Sigmoid colon (tissue), 7 donors: ENCODE measurements around the gene EMC10. TPM values are rescaled to one million over a fixed set of nuclear protein-coding genes. Genes with fewer than 3 reads are reported as not detected.

Experiments used
- DNase-seq: peaks from one replicate; pipeline ENCODE4 v3.0.0-alpha.2; 2019
- H3K27ac ChIP-seq, 4 donors: fragments of 200-600 bp; sonication (generic); one replicate each; pipeline ENCODE4 v1.5.1; 2016 to 2019; ENCODE audit warnings: mild to moderate bottlenecking in 1 of 4
- H3K27me3 ChIP-seq, 3 donors: fragments of 200-600 bp; sonication (generic); one replicate each; pipeline ENCODE4 v1.5.1; 2019; ENCODE audit warnings: mild to moderate bottlenecking in 1 of 3
- H3K36me3 ChIP-seq, 4 donors: fragments of 200-600 bp; sonication (generic); one replicate each; pipeline ENCODE4 v1.5.1; 2016 to 2019
- H3K4me1 ChIP-seq, 4 donors: fragments of 200-600 bp; sonication (generic); one replicate each; pipeline ENCODE4 v1.5.1; 2017 to 2019
- H3K4me3 ChIP-seq, 4 donors: fragments of 200-600 bp; sonication (generic); one replicate each; pipeline ENCODE4 v1.5.1; 2017 to 2019; ENCODE audit warnings: mild to moderate bottlenecking in 2 of 4, moderate library complexity in 1 of 4
- H3K9me3 ChIP-seq, 4 donors: fragments of 200-600 bp in 3 of 4; sonication (generic) in 3 of 4; one replicate each; pipeline versions ENCODE4 v1.5.1 to v1.6.1; 2013 to 2019
- EP300 ChIP-seq, 4 donors: sonication (generic); formaldehyde crosslinking; IDR thresholded peaks; one replicate each; pipeline ENCODE4 v1.6.1; 2017; ENCODE audit warnings: antibody characterized with exemption in 4 of 4
- POLR2A ChIP-seq, 2 donors: fragments of 450-650 bp; IDR thresholded peaks; one replicate each; pipeline ENCODE4 v1.6.1; 2016; ENCODE audit warnings: antibody characterized with exemption in 2 of 2, mild to moderate bottlenecking in 2 of 2, moderate library complexity in 2 of 2
- POLR2AphosphoS5 ChIP-seq, 4 donors: sonication (generic); formaldehyde crosslinking; IDR thresholded peaks; one replicate each; pipeline ENCODE4 v1.6.1; 2017; ENCODE audit warnings: antibody characterized with exemption in 4 of 4
- WGBS, 2 donors: extraction: QIAGEN DNeasy Blood & Tissue Kit; methylation state at CpG; one replicate each; pipeline ENCODE4 v1.1.7; 2013; 5-methylcytosine and 5-hydroxymethylcytosine counted together
- intact Hi-C: fragments of 100-400 bp; cut with DNase I; formaldehyde crosslinking; loops from one replicate; pipeline ENCODE4 v1.15.1; 2023
- polyA plus RNA-seq, 3 donors: library from polyadenylated mRNA; stranded (reverse); fragments of 200-250 nt; gene quantifications; one replicate each; pipeline ENCODE4 v1.2.3, GENCODE V29; 2013
- total RNA-seq, 4 donors: library from RNA; depleted of rRNA; stranded (reverse); fragments of >200 nt; gene quantifications; one replicate each; pipeline ENCODE4 v1.1.0, GENCODE V29; 2016
- TF ChIP-seq, protein P1 (sequence below), 4 experiments: fragments of 450-650 bp in 3 of 4; fragments of 200-600 bp in 1 of 4; IDR thresholded peaks; one replicate each; pipeline ENCODE4 v1.5.1; 2016 to 2019; ENCODE audit warnings: antibody characterized with exemption in 4 of 4, mild to moderate bottlenecking in 3 of 4, moderate library complexity in 2 of 4
- donor health status: healthy with polysubstance abuse.
- donor health status: Bipolar disorder and iron deficiency.
- donor health status: healthy.

EMC10 gene
- total and polyA plus RNA-seq, 7 donors: 34.2 to 140 (median 41.8) TPM

- Histone ChIP-seq H3K4me3 (no peak overlapping the region), H3K9me3 (no peaks in the 10 kb centered on the region), H3K36me3 (no peaks in the 10 kb centered on the region), H3K27me3 (no peaks in the 10 kb centered on the region), H3K27ac (no peak overlapping the region), H3K4me1 (no peaks in the 10 kb centered on the region)
- 73 to 82% methylated on average over 1 of the region's 1 CpG for WGBS, 2 donors
- intact Hi-C loops: no loop called here
- TF ChIP-seq POLR2A (IDR thresholded peaks at IDR 0.05): no peak
- TF ChIP-seq, protein P1, sequence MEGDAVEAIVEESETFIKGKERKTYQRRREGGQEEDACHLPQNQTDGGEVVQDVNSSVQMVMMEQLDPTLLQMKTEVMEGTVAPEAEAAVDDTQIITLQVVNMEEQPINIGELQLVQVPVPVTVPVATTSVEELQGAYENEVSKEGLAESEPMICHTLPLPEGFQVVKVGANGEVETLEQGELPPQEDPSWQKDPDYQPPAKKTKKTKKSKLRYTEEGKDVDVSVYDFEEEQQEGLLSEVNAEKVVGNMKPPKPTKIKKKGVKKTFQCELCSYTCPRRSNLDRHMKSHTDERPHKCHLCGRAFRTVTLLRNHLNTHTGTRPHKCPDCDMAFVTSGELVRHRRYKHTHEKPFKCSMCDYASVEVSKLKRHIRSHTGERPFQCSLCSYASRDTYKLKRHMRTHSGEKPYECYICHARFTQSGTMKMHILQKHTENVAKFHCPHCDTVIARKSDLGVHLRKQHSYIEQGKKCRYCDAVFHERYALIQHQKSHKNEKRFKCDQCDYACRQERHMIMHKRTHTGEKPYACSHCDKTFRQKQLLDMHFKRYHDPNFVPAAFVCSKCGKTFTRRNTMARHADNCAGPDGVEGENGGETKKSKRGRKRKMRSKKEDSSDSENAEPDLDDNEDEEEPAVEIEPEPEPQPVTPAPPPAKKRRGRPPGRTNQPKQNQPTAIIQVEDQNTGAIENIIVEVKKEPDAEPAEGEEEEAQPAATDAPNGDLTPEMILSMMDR (IDR thresholded peaks at IDR 0.05): no peak
- no peak for DNase-seq
These were observed 32.2 kb upstream of the EMC10 start for GRCh38 chr19:50444059-50444458.

DNA sequence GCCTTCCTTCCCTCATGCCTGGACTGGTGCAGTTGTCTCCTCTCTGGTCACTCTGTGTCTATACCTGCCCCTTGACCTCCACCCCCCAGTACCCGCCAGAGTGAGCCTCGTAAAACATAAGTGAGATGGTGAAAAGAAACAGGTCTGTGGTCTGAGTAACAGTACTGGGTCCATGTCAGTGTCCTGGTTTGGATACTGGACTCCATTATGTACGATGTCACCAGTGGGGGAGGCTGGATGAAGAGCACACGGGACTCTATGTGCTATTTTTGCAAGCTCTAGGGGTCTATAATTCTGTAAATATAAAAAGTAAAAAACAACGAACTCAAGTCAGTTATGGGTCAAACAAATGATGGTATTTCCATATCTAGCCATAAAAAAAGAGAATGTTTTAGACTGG, 29.3 kb upstream of the EMC10 start:
- Histone ChIP-seq H3K36me3 (no peaks in the 10 kb centered on the region), H3K4me1 (no peaks in the 10 kb centered on the region), H3K27me3 (peaks cover 0 to 9% (median 3%) of the 10 kb centered on the region in 3 donors), H3K4me3 (no peak overlapping the region), H3K9me3 (no peaks in the 10 kb centered on the region), H3K27ac (no peak overlapping the region)
- TF ChIP-seq EP300 (IDR thresholded peaks at IDR 0.05) (no peak), POLR2A (IDR thresholded peaks at IDR 0.05) (no peak), POLR2AphosphoS5 (IDR thresholded peaks at IDR 0.05) (no peak)
- TF ChIP-seq, protein P1 (IDR thresholded peaks at IDR 0.05): no peak
- WGBS, 2 donors: 74 to 80% methylated on average over 5 of the region's 5 CpGs
- no peak for DNase-seq
- intact Hi-C loops: no loop called here

- intact Hi-C loops: no loop called here
- WGBS, 2 donors: 94 to 97% methylated on average over 10 of the region's 10 CpGs
- TF ChIP-seq, protein P1 (IDR thresholded peaks at IDR 0.05): no peak
- TF ChIP-seq POLR2A (IDR thresholded peaks at IDR 0.05) (no peak), POLR2AphosphoS5 (IDR thresholded peaks at IDR 0.05) (no peak), EP300 (IDR thresholded peaks at IDR 0.05) (no peak)
- no peak for DNase-seq
- Histone ChIP-seq H3K4me3 (no peak overlapping the region), H3K4me1 (no peaks in the 10 kb centered on the region), H3K36me3 (no peaks in the 10 kb centered on the region), H3K27ac (no peak overlapping the region), H3K9me3 (no peaks in the 10 kb centered on the region), H3K27me3 (peaks cover 0 to 9% (median 3%) of the 10 kb centered on the region in 3 donors)
These were observed 28.6 kb upstream of the EMC10 start for GRCh38 chr19:50447750-50448149.

GRCh38 chr19:50449236-50449899, 26.9 kb upstream of the EMC10 start:
- 59 to 81% methylated on average over 14 of the region's 14 CpGs for WGBS, 2 donors
- Histone ChIP-seq H3K36me3 (no peaks in the 10 kb centered on the region), H3K27ac (no peak overlapping the region), H3K27me3 (peaks cover 0 to 9% (median 3%) of the 10 kb centered on the region in 3 donors), H3K9me3 (no peaks in the 10 kb centered on the region), H3K4me1 (no peaks in the 10 kb centered on the region), H3K4me3 (no peak overlapping the region)
- no peak for DNase-seq
- TF ChIP-seq POLR2AphosphoS5 (IDR thresholded peaks at IDR 0.05): no peak
- TF ChIP-seq EP300 (IDR thresholded peaks at IDR 0.05): no peak
- TF ChIP-seq POLR2A (IDR thresholded peaks at IDR 0.05): no peak
- TF ChIP-seq, protein P1 (IDR thresholded peaks at IDR 0.05): no peak
- intact Hi-C loops: no loop called here
